ENCODE measurements around the gene CASP4.
"Not testable (repeated sequence)": the region's sequence is repeated elsewhere in the genome, so short reads cannot be mapped to it uniquely, and the experiment has no call there.

CASP4 gene

GRCh38 chr11:104991994-104992393 lies 23.6 kb upstream of the CASP4 start:
- H3K27me3 ChIP-seq: no peaks in the 10 kb centered on the region
- no peak overlapping the region for H3K27ac ChIP-seq
- no peak overlapping the region for H3K4me3 ChIP-seq (ENCODE audit: low read depth in 1 of 2, low read length in 1 of 2)

GRCh38 chr11:104984808-104985207 lies 16.4 kb upstream of the CASP4 start:
- H3K4me3 ChIP-seq (ENCODE audit: low read depth in 1 of 2, low read length in 1 of 2): no peak overlapping the region
- H3K4me1 ChIP-seq (ENCODE audit: control insufficient read depth in 1 of 2, insufficient read depth in 1 of 2, low read depth in 1 of 2, low read length in 1 of 2): no peaks in the 10 kb centered on the region
- no peaks in the 10 kb centered on the region for H3K27me3 ChIP-seq
- no peaks in the 10 kb centered on the region for H3K9me3 ChIP-seq
- H3K36me3 ChIP-seq: no peaks in the 10 kb centered on the region
- no peak overlapping the region for H3K27ac ChIP-seq
- no peak for TF ChIP-seq CTCF (IDR thresholded peaks at IDR 0.05)

More at GRCh38 chr11:104991994-104992393, 23.6 kb upstream of the CASP4 start:
- TF ChIP-seq CTCF (IDR thresholded peaks at IDR 0.05): no peak
- no peaks in the 10 kb centered on the region for H3K4me1 ChIP-seq (ENCODE audit: control insufficient read depth in 1 of 2, insufficient read depth in 1 of 2, low read depth in 1 of 2, low read length in 1 of 2)
- H3K9me3 ChIP-seq: no peaks in the 10 kb centered on the region
- H3K36me3 ChIP-seq: no peaks in the 10 kb centered on the region

GRCh38 chr11:104979839-104980238 lies 11.5 kb upstream of the CASP4 start:
- H3K4me3 ChIP-seq (ENCODE audit: low read depth in 1 of 2, low read length in 1 of 2): no peak overlapping the region
- H3K27ac ChIP-seq: no peak overlapping the region
- H3K4me1 ChIP-seq (ENCODE audit: control insufficient read depth in 1 of 2, insufficient read depth in 1 of 2, low read depth in 1 of 2, low read length in 1 of 2): no peaks in the 10 kb centered on the region
- H3K27me3 ChIP-seq: no peaks in the 10 kb centered on the region
- no peak for TF ChIP-seq CTCF (IDR thresholded peaks at IDR 0.05)
- H3K36me3 ChIP-seq: no peaks in the 10 kb centered on the region
- H3K9me3 ChIP-seq: no peaks in the 10 kb centered on the region

GRCh38 chr11:104973616-104974015 lies 5.2 kb upstream of the CASP4 start:
- TF ChIP-seq CTCF (IDR thresholded peaks at IDR 0.05): no peak
- H3K36me3 ChIP-seq: no peaks in the 10 kb centered on the region
- H3K4me3 ChIP-seq (ENCODE audit: low read depth in 1 of 2, low read length in 1 of 2): no peak overlapping the region
- H3K27ac ChIP-seq: no peak overlapping the region
- H3K4me1 ChIP-seq (ENCODE audit: control insufficient read depth in 1 of 2, insufficient read depth in 1 of 2, low read depth in 1 of 2, low read length in 1 of 2): peaks cover 10% of the 10 kb centered on the region in 2 experiments
- H3K9me3 ChIP-seq: no peaks in the 10 kb centered on the region
- H3K27me3 ChIP-seq: no peaks in the 10 kb centered on the region

GRCh38 chr11:104972924-104973323 lies 4.5 kb upstream of the CASP4 start:
- not testable (repeated sequence) for H3K27me3 ChIP-seq; H3K9me3 ChIP-seq; H3K4me3 ChIP-seq (ENCODE audit: low read depth in 1 of 2, low read length in 1 of 2); H3K36me3 ChIP-seq; H3K27ac ChIP-seq
- peaks cover 12% of the 10 kb centered on the region in 2 experiments for H3K4me1 ChIP-seq (ENCODE audit: control insufficient read depth in 1 of 2, insufficient read depth in 1 of 2, low read depth in 1 of 2, low read length in 1 of 2)

- H3K4me1 ChIP-seq (ENCODE audit: control insufficient read depth in 1 of 2, insufficient read depth in 1 of 2, low read depth in 1 of 2, low read length in 1 of 2): peaks cover 25 to 33% of the 10 kb centered on the region in 2 experiments
- H3K4me3 ChIP-seq (ENCODE audit: low read depth in 1 of 2, low read length in 1 of 2): no peak overlapping the region
- H3K27me3 ChIP-seq: no peaks in the 10 kb centered on the region
- no peaks in the 10 kb centered on the region for H3K9me3 ChIP-seq
- TF ChIP-seq CTCF (IDR thresholded peaks at IDR 0.05): no peak
- H3K36me3 ChIP-seq: no peaks in the 10 kb centered on the region
- no peak overlapping the region for H3K27ac ChIP-seq
These were observed 2.4 kb upstream of the CASP4 start for GRCh38 chr11:104970756-104971155.

Data from neutrophil (primary cell).